ENCODE measurements around the gene SCO2. TPM values are rescaled to one million over a fixed set of nuclear protein-coding genes. Genes with fewer than 3 reads are reported as not detected.

The SCO2 gene
- total and polyA plus RNA-seq, 10 of the 15 experiments (the other 5 are each of a cell fraction or from before 2014, with no cell fraction given): 0.18 to 16.0 (median 2.4) TPM; not detected in 1

GRCh38 chr22:50483977-50484853, 41.2 kb downstream of the SCO2 start:
- Histone ChIP-seq H4K20me1 (ENCODE audit: control insufficient read depth, insufficient read depth) (no peaks in the 10 kb centered on the region), H3K9me3 (replicated peaks; ENCODE audit: control insufficient read depth, insufficient read depth, low read length) (no peaks in the 10 kb centered on the region), H3K9ac (ENCODE audit: control insufficient read depth, insufficient read depth, low read length) (no peak overlapping the region), H2AFZ (ENCODE audit: control insufficient read depth, low read depth, low read length) (no peak overlapping the region), H3K79me2 (ENCODE audit: control insufficient read depth, insufficient read depth, low read length) (no peaks in the 10 kb centered on the region), H3K36me3 (ENCODE audit: control insufficient read depth in 2 of 2, insufficient read depth in 2 of 2, low read length in 1 of 2) (no peaks in the 10 kb centered on the region), H3K4me3 (no peak overlapping the region), H3K27ac (ENCODE audit: control insufficient read depth, insufficient read depth) (no peak overlapping the region), H3K27me3 (replicated peaks in 1 of 2; ENCODE audit: control insufficient read depth in 2 of 2, insufficient read depth in 2 of 2, low read length in 1 of 2) (peaks cover 0 to 3% of the 10 kb centered on the region in 2 experiments; a peak in 2 of 4 replicates), H3K4me1 (ENCODE audit: control insufficient read depth, insufficient read depth, low read length) (no peaks in the 10 kb centered on the region), H3K4me2 (ENCODE audit: control insufficient read depth, insufficient read depth) (no peak overlapping the region)
- POLR2A ChIA-PET: no interaction called here
- intact Hi-C loops (cut with micrococcal nuclease; ENCODE audit: unreplicated experiment) (no loop called here), in situ Hi-C loops (cut with MboI) (no loop called here)
- TF ChIP-seq POU2F2 (IDR thresholded peaks at IDR 0.05; ENCODE audit: borderline replicate concordance, low read depth, low read length) (no peak), SKIL (IDR thresholded peaks at IDR 0.05; ENCODE audit: low read depth, poor library complexity, severe bottlenecking) (no peak), TBL1XR1 (IDR thresholded peaks at IDR 0.05; ENCODE audit: low read depth, low read length) (no peak), IRF3 (IDR thresholded peaks at IDR 0.05) (no peak), BHLHE40 (IDR thresholded peaks at IDR 0.05; ENCODE audit: borderline replicate concordance in 1 of 2, low read depth in 2 of 2, low read length in 1 of 2) (peak in 1 of 2 experiments; percentile 78; a peak in 3 of 4 replicates), ZNF687 (IDR thresholded peaks at IDR 0.05) (no peak)
- WGBS (ENCODE audit: insufficient coverage, insufficient replicate concordance, low lambda C conversion rate, missing lambda C conversion rate): 52% methylated on average over 26 of the region's 31 CpGs
- DNase-seq (ENCODE audit: low read depth, low spot score) (no peak), FAIRE-seq (no peak), ATAC-seq (peak; percentile 39)
- SMC1A ChIA-PET (ENCODE audit: uncharacterized antibody, unreplicated experiment): no interaction called here
- CTCF ChIA-PET: interaction anchor here (0.6 to 4.1 kb wide), 5 partner anchors 14 to 196 kb away, joined by 3 to 29 read pairs (median 4); partner anchors contain the start of gene SCO2
- BruUV-seq (replicated peaks): no TSS peak
- RAD21 ChIA-PET (ENCODE audit: unreplicated experiment): interaction anchor here (1.4 to 1.7 kb wide), 2 partner anchors 14 kb away, joined by 5 read pairs; no protein-coding TSS in a partner anchor

Data from GM12878 (cell line).